Immature natural killer cell (primary cell): ENCODE data around the gene KAZN. TPM values are rescaled to one million over a fixed set of nuclear protein-coding genes. Genes with fewer than 3 reads are reported as not detected.

Experiments
- DNase-seq, 3 donors: peaks; one replicate each; pipeline ENCODE4 v3.0.0; 2022; ENCODE audit warnings: mixed read lengths in 1 of 3
- H3K27ac Mint-ChIP-seq, 6 donors: one replicate each; pipeline ENCODE4 v1.8.0; 2020; ENCODE audit warnings: mixed read lengths in 6 of 6, mild to moderate bottlenecking in 5 of 6, inconsistent platforms in 4 of 6, moderate library complexity in 3 of 6
- H3K27me3 Mint-ChIP-seq, 3 donors: one replicate each; pipeline ENCODE4 v1.8.0; 2020 to 2021; ENCODE audit warnings: low read depth in 3 of 3, mild to moderate bottlenecking in 3 of 3, mixed read lengths in 3 of 3, moderate library complexity in 3 of 3, inconsistent platforms in 1 of 3
- H3K36me3 Mint-ChIP-seq, 3 donors: one replicate each; pipeline ENCODE4 v1.8.0; 2020; ENCODE audit warnings: mixed read lengths in 3 of 3, inconsistent platforms in 2 of 3, mild to moderate bottlenecking in 2 of 3
- H3K4me1 Mint-ChIP-seq, 2 donors: one replicate each; pipeline ENCODE4 v1.8.0; 2020; ENCODE audit warnings: inconsistent platforms in 2 of 2, mild to moderate bottlenecking in 2 of 2, mixed read lengths in 2 of 2, moderate library complexity in 1 of 2
- H3K4me3 Mint-ChIP-seq, 5 donors: one replicate each; pipeline ENCODE4 v1.8.0; 2020; ENCODE audit warnings: mild to moderate bottlenecking in 5 of 5, mixed read lengths in 5 of 5, inconsistent platforms in 3 of 5, moderate library complexity in 3 of 5
- H3K9me3 Mint-ChIP-seq, 6 donors: one replicate each; pipeline ENCODE4 v1.8.0; 2020; ENCODE audit warnings: mild to moderate bottlenecking in 6 of 6, mixed read lengths in 6 of 6, inconsistent platforms in 4 of 6, moderate library complexity in 3 of 6
- polyA plus RNA-seq, 3 donors: library from polyadenylated mRNA; unstranded; fragments of 300-500 nt; fragmentation: Illumina TruSeq; gene quantifications; one replicate each; pipeline ENCODE4 v1.2.3, GENCODE V29; 2021

KAZN gene
- polyA plus RNA-seq, 3 donors from 2014 or later, result 0.24 TPM; not detected in 2

- no peak for DNase-seq
- no peaks in the 10 kb centered on the region for H3K4me1 Mint-ChIP-seq
- H3K4me3 Mint-ChIP-seq, result no peak overlapping the region
- no peak overlapping the region for H3K27ac Mint-ChIP-seq
- no peaks in the 10 kb centered on the region for H3K9me3 Mint-ChIP-seq
- H3K36me3 Mint-ChIP-seq, result no peaks in the 10 kb centered on the region
- H3K27me3 Mint-ChIP-seq, result peaks cover 2 to 3% (median 3%) of the 10 kb centered on the region in 3 donors
Measured at GRCh38 chr1:14611792-14612191, 13.3 kb downstream of the KAZN start.

- no peak for DNase-seq
- Mint-ChIP-seq H3K9me3 (no peaks in the 10 kb centered on the region), H3K4me1 (no peaks in the 10 kb centered on the region), H3K27me3 (peaks cover 2 to 3% (median 3%) of the 10 kb centered on the region in 3 donors), H3K36me3 (no peaks in the 10 kb centered on the region), H3K4me3 (no peak overlapping the region), H3K27ac (no peak overlapping the region)
Measured at GRCh38 chr1:14612256-14612655, 13.8 kb downstream of the KAZN start.

DNA sequence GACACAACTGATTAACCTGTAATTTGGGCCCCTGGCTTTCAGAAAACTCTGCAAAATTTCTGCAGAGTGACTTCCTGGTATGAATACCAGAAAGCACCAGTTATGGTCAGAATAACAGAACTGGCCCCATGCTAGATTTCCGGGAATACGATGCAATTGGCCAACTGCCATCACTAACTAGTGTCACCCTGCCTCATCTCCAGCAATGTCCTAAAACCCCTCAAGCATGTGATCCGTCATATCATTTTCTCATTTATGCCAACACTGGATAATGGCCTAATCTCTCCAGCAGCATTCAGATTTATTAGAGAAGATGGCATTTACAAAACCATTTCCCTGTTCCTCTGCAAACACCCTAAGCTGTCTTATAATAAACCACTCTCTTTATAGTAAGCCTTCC is 15.4 kb downstream of the KAZN start:
- no peak overlapping the region for H3K4me3 Mint-ChIP-seq
- no peaks in the 10 kb centered on the region for H3K36me3 Mint-ChIP-seq
- H3K4me1 Mint-ChIP-seq, result no peaks in the 10 kb centered on the region
- H3K27me3 Mint-ChIP-seq, result peaks cover 3 to 8% (median 7%) of the 10 kb centered on the region in 3 donors
- H3K27ac Mint-ChIP-seq, result no peak overlapping the region
- no peaks in the 10 kb centered on the region for H3K9me3 Mint-ChIP-seq
- no peak for DNase-seq

GRCh38 chr1:14614341-14614740 is 15.9 kb downstream of the KAZN start:
- H3K27ac Mint-ChIP-seq, result no peak overlapping the region
- no peak overlapping the region for H3K4me3 Mint-ChIP-seq
- DNase-seq, result no peak
- no peaks in the 10 kb centered on the region for H3K4me1 Mint-ChIP-seq
- peaks cover 3 to 8% (median 8%) of the 10 kb centered on the region in 3 donors for H3K27me3 Mint-ChIP-seq
- no peaks in the 10 kb centered on the region for H3K9me3 Mint-ChIP-seq
- H3K36me3 Mint-ChIP-seq, result no peaks in the 10 kb centered on the region

DNA sequence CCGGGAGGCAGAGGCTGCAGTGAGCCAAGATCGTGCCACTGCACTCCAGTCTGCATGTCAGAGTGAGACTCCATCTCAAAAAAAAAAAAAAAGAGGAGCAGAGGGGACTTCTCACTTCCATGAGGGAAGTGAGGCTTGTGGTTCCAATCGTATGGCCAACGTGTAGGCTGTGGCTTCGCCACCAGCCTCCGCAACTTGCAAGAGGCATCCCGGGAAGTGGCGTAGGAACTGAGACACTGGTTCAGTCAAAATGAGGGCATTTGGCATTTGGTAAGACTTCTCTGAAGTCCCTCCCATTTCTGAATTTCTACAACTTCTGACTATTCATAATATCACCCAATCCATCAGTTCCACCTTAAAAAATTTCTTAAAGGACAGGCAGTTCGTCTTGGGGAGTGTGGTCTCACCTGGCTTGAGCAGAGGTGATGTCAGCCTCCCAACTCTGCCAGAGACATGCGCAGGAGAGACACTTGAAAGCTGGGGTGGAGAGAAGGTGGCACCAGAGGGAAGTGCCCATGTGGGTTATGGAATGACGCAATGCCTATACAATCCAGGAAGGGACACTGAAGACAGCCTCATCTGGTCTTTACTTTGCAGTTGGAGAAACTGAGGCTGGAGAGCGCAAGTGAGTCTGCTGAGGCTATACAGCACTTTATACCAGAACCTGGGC is 17.2 kb downstream of the KAZN start:
- H3K27me3 Mint-ChIP-seq, result peaks cover under 1 to 8% (median 8%) of the 10 kb centered on the region in 3 donors
- H3K4me1 Mint-ChIP-seq, result no peaks in the 10 kb centered on the region
- no peak overlapping the region for H3K4me3 Mint-ChIP-seq
- H3K27ac Mint-ChIP-seq, result no peak overlapping the region
- no peak for DNase-seq
- no peaks in the 10 kb centered on the region for H3K36me3 Mint-ChIP-seq
- no peaks in the 10 kb centered on the region for H3K9me3 Mint-ChIP-seq

DNA sequence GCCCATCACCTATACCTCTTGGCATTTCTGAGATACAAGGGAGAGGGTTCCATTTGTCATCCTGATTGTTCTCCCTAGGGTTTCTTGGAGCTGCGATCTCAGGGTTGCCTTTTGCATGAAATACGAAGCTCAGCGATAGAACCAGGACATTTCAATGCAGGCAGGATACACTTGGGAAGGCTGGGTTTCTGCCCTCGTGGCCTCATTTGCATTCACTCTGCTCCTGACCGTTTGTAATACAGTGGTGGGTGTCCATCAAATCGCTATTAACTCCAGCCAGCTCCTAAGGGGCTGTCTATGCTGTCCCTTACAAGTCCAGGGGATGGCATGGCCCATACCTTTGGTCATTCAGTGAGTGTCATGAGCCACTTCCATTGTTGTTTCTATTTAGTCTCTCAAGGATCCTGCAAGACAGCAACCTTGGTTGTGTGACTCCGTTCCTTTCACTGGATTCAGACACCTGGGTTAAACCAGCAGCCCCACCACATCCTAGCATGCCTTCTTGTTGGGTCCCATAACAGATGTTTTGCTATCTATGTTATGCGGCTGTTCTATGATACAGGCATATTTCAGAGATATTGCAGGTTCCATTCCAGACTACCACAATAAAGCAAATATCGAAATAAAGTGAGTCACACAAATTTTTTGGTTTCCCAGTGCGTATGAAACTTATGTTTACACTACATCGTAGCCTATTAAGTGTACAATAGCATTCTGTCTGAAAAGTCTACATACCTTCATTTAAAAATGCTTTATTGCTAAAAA is 18.3 kb downstream of the KAZN start:
- Mint-ChIP-seq H3K27me3 (peaks cover 0 to 8% (median 8%) of the 10 kb centered on the region in 3 donors), H3K36me3 (no peaks in the 10 kb centered on the region), H3K4me3 (no peak overlapping the region), H3K4me1 (no peaks in the 10 kb centered on the region), H3K27ac (no peak overlapping the region), H3K9me3 (no peaks in the 10 kb centered on the region)
- no peak for DNase-seq

DNA sequence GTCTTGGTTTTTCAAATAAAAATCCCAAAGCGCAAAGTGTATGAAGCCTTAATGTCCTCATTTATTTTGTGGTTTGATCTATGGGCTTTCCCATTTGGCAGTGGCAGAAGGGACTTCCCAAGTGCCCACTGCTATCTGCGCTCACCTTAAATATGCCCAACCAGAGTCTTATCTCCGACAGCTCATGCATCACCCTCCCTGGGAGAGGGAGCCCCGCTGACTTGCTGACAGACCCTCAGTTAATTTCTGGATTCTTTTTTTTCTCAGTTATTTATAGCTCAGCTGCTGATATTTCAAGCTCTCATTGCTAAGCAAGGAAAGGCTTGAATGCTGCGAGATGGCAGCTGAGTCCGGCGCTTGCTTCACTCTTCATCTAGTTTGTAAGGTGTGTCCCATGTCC is 19.3 kb downstream of the KAZN start:
- H3K4me1 Mint-ChIP-seq, result no peaks in the 10 kb centered on the region
- H3K4me3 Mint-ChIP-seq, result no peak overlapping the region
- H3K27ac Mint-ChIP-seq, result no peak overlapping the region
- H3K27me3 Mint-ChIP-seq, result peaks cover 0 to 8% (median 5%) of the 10 kb centered on the region in 3 donors
- H3K36me3 Mint-ChIP-seq, result no peaks in the 10 kb centered on the region
- DNase-seq, result no peak
- no peaks in the 10 kb centered on the region for H3K9me3 Mint-ChIP-seq

GRCh38 chr1:14620941-14621340 is 22.5 kb downstream of the KAZN start:
- H3K4me1 Mint-ChIP-seq, result no peaks in the 10 kb centered on the region
- no peak overlapping the region for H3K4me3 Mint-ChIP-seq
- peaks cover 2 to 6% (median 5%) of the 10 kb centered on the region in 3 donors for H3K27me3 Mint-ChIP-seq

GRCh38 chr1:14623090-14623489 is 24.6 kb downstream of the KAZN start:
- Mint-ChIP-seq H3K9me3 (peaks cover 0 to 3% (median 0%) of the 10 kb centered on the region in 6 donors), H3K27ac (no peak overlapping the region), H3K27me3 (peaks cover 2 to 8% (median 3%) of the 10 kb centered on the region in 3 donors), H3K36me3 (no peaks in the 10 kb centered on the region), H3K4me3 (no peak overlapping the region), H3K4me1 (no peaks in the 10 kb centered on the region)
- DNase-seq, result no peak

More at GRCh38 chr1:14620941-14621340, 22.5 kb downstream of the KAZN start:
- peaks cover 0 to 3% (median 0%) of the 10 kb centered on the region in 6 donors for H3K9me3 Mint-ChIP-seq
- no peak for DNase-seq
- H3K36me3 Mint-ChIP-seq, result no peaks in the 10 kb centered on the region
- no peak overlapping the region for H3K27ac Mint-ChIP-seq

DNA sequence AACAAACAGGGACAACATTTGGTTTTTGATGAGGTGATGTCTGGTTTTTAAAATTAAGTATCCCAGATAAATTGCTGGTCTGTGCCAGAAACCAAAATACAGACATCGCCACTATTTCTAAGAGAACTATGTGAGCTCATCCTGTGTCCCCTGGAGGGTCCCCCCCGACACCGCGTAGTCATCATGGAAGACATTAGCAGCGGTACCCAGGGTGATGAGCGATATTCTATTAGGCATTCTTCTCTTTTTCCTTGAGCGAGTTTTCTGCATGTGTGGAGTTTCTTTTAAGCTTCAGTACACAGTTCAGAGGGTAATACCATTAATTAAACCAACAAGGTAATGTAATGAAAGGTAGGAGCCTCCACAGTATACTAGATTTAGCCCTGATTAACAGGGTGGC is 26.5 kb downstream of the KAZN start:
- DNase-seq, result no peak
- H3K36me3 Mint-ChIP-seq, result no peaks in the 10 kb centered on the region

GRCh38 chr1:14625572-14625971 is 27.1 kb downstream of the KAZN start:
- Mint-ChIP-seq H3K36me3 (no peaks in the 10 kb centered on the region), H3K4me1 (no peaks in the 10 kb centered on the region), H3K9me3 (peaks cover 0 to 3% (median 0%) of the 10 kb centered on the region in 6 donors), H3K27me3 (peaks cover 0 to 6% (median 2%) of the 10 kb centered on the region in 3 donors), H3K4me3 (no peak overlapping the region), H3K27ac (no peak overlapping the region)
- DNase-seq, result no peak

More for the DNA sequence above, 26.5 kb downstream of the KAZN start:
- peaks cover 0 to 3% (median 0%) of the 10 kb centered on the region in 6 donors for H3K9me3 Mint-ChIP-seq
- no peaks in the 10 kb centered on the region for H3K4me1 Mint-ChIP-seq
- peaks cover 0 to 3% (median 2%) of the 10 kb centered on the region in 3 donors for H3K27me3 Mint-ChIP-seq
- no peak overlapping the region for H3K4me3 Mint-ChIP-seq
- H3K27ac Mint-ChIP-seq, result no peak overlapping the region

- no peak overlapping the region for H3K4me3 Mint-ChIP-seq
- DNase-seq, result no peak
- H3K36me3 Mint-ChIP-seq, result no peaks in the 10 kb centered on the region
- peaks cover 0 to 3% (median 0%) of the 10 kb centered on the region in 6 donors for H3K9me3 Mint-ChIP-seq
- no peak overlapping the region for H3K27ac Mint-ChIP-seq
- no peaks in the 10 kb centered on the region for H3K4me1 Mint-ChIP-seq
- H3K27me3 Mint-ChIP-seq, result peaks cover 0 to 6% (median 2%) of the 10 kb centered on the region in 3 donors
Measured at GRCh38 chr1:14625996-14626395, 27.5 kb downstream of the KAZN start.

DNA sequence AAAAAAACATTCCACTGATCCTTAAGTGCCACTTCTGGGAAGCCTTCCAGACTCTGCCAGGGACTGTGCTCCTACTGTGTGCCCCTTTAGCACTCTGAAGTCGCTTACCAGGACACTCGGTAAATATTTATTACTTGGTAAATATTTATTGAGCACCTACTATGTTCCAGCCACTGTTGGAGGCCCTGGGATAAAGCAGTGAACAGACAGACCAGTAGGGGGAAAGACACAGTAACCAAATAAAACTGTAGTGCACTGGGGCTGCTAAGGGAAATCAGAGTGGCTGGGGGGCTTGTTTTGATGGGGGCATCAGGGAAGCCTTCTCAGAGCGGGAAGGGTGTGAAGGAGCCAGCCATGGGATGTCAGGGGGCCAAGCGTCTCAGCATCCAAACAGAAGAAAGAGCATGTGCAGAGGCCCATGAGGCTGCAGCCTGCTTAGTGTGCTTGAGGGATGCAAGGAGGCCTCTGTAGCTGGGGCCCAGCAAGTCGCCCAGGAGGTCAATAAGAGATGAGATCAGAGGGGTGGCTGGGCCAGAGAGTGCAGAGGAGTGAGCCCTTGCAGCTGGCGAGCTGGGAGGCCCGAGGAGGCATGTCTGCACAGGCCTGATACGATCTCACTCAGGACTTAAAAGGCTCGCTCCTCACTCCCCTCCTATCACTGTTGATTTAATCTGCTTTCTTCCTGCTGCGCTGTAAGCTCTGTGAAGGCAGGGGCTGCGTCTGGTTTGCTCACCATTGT is 28.6 kb downstream of the KAZN start:
- peaks cover 0 to 6% (median 2%) of the 10 kb centered on the region in 3 donors for H3K27me3 Mint-ChIP-seq
- H3K27ac Mint-ChIP-seq, result no peak overlapping the region
- DNase-seq, result no peak
- H3K4me1 Mint-ChIP-seq, result no peaks in the 10 kb centered on the region
- no peaks in the 10 kb centered on the region for H3K36me3 Mint-ChIP-seq
- H3K9me3 Mint-ChIP-seq, result peaks cover 0 to 3% (median 0%) of the 10 kb centered on the region in 6 donors
- no peak overlapping the region for H3K4me3 Mint-ChIP-seq
